ENCODE data around the gene PWP1. TPM values are rescaled to one million over a fixed set of nuclear protein-coding genes. Genes with fewer than 3 reads are reported as not detected.
"Not testable (repeated sequence)": the region's sequence is repeated elsewhere in the genome, so short reads cannot be mapped to it uniquely, and the experiment has no call there.

The PWP1 gene
- total and polyA plus RNA-seq, 2 donors (not counting 1 experiment from before 2014, with no cell fraction given) = 51.2 to 63.5 TPM

GRCh38 chr12:107704041-107704440 lies 18.4 kb downstream of the PWP1 start:
- H4K20me1 ChIP-seq (ENCODE audit: control insufficient read depth, insufficient read depth, low read length, poor library complexity, severe bottlenecking) = peaks cover 5% of the 10 kb centered on the region
- no peak overlapping the region for H3K4me3 Mint-ChIP-seq
- DNase-seq (no peak), ATAC-seq (ENCODE audit: low read depth) (no peak)
- ChIA-PET CTCF (no interaction called here), POLR2A (no interaction called here)
- H3K27me3 Mint-ChIP-seq = no peaks in the 10 kb centered on the region
- H3K9me3 Mint-ChIP-seq (ENCODE audit: insufficient read depth) = peaks cover 4% of the 10 kb centered on the region
- H3K36me3 ChIP-seq (replicated peaks in 1 of 2; ENCODE audit: control extremely low read depth in 1 of 2, control insufficient read depth in 1 of 2, extremely low read depth in 1 of 2, insufficient read depth in 2 of 2, low read length in 1 of 2) = peaks cover 29 to 77% of the 10 kb centered on the region in 2 experiments
- no peak overlapping the region for H2AFZ ChIP-seq (ENCODE audit: insufficient read depth, low read depth, low read length, poor library complexity, severe bottlenecking)
- no peak for TF ChIP-seq CTCF (IDR thresholded peaks at IDR 0.05)
- intact Hi-C loops (cut with micrococcal nuclease) = no loop called here
- H3K27ac ChIP-seq (ENCODE audit: low read length in 2 of 2) = peak overlapping the region; percentile 67 to 74
- peak overlapping the region; percentile 47 for H3K27ac Mint-ChIP-seq
- H3K79me2 ChIP-seq (ENCODE audit: control insufficient read depth, insufficient read depth, low read length) = no peaks in the 10 kb centered on the region
- H3K27me3 ChIP-seq (replicated peaks in 1 of 4; ENCODE audit: control extremely low read depth in 1 of 4, control insufficient read depth in 3 of 4, insufficient read depth in 4 of 4, low read length in 3 of 4) = no peaks in the 10 kb centered on the region
- no peak overlapping the region for H3K9ac ChIP-seq (ENCODE audit: low read length)
- peaks cover 4 to 10% (median 4%) of the 10 kb centered on the region in 3 donors for H3K9me3 ChIP-seq (ENCODE audit: control extremely low read depth in 1 of 3, control insufficient read depth in 2 of 3, insufficient read depth in 1 of 3, low read length in 2 of 3)
- H3K4me1 Mint-ChIP-seq = peaks cover 28% of the 10 kb centered on the region
- 81% methylated on average over 3 of the region's 5 CpGs for WGBS (ENCODE audit: insufficient coverage)
- H3K4me2 ChIP-seq (replicated peaks; ENCODE audit: low read depth, low read length, poor library complexity, severe bottlenecking) = no peak overlapping the region
- H3K4me1 ChIP-seq (ENCODE audit: control insufficient read depth in 2 of 2, insufficient read depth in 2 of 2, low read length in 2 of 2) = peaks cover 11 to 19% of the 10 kb centered on the region in 2 donors
- no peak overlapping the region for H3K4me3 ChIP-seq (ENCODE audit: control extremely low read depth in 1 of 5, extremely low read depth in 1 of 5, insufficient read depth in 1 of 5, low read depth in 2 of 5, low read length in 4 of 5)

GRCh38 chr12:107705522-107705921 lies 19.9 kb downstream of the PWP1 start:
- H2AFZ ChIP-seq (ENCODE audit: insufficient read depth, low read depth, low read length, poor library complexity, severe bottlenecking); H3K4me2 ChIP-seq (replicated peaks; ENCODE audit: low read depth, low read length, poor library complexity, severe bottlenecking); H3K4me3 Mint-ChIP-seq; H3K27me3 ChIP-seq (replicated peaks in 1 of 4; ENCODE audit: control extremely low read depth in 1 of 4, control insufficient read depth in 3 of 4, insufficient read depth in 4 of 4, low read length in 3 of 4); H4K20me1 ChIP-seq (ENCODE audit: control insufficient read depth, insufficient read depth, low read length, poor library complexity, severe bottlenecking); H3K79me2 ChIP-seq (ENCODE audit: control insufficient read depth, insufficient read depth, low read length); ATAC-seq (ENCODE audit: low read depth); H3K27me3 Mint-ChIP-seq; DNase-seq; H3K9me3 Mint-ChIP-seq (ENCODE audit: insufficient read depth); CTCF ChIA-PET; H3K27ac Mint-ChIP-seq; H3K9ac ChIP-seq (ENCODE audit: low read length); H3K27ac ChIP-seq (ENCODE audit: low read length in 2 of 2); intact Hi-C loops (cut with micrococcal nuclease); H3K4me3 ChIP-seq (ENCODE audit: control extremely low read depth in 1 of 5, extremely low read depth in 1 of 5, insufficient read depth in 1 of 5, low read depth in 2 of 5, low read length in 4 of 5): not testable (repeated sequence)
- POLR2A ChIA-PET = interaction anchor here (0.8 kb wide), 2 partner anchors 26 to 33 kb away, joined by 3 read pairs; no protein-coding TSS in a partner anchor
- H3K4me1 Mint-ChIP-seq = peaks cover 30% of the 10 kb centered on the region
- H3K9me3 ChIP-seq (ENCODE audit: control extremely low read depth in 1 of 3, control insufficient read depth in 2 of 3, insufficient read depth in 1 of 3, low read length in 2 of 3) = peaks cover 0 to 10% (median 4%) of the 10 kb centered on the region in 3 donors
- peaks cover 11 to 19% of the 10 kb centered on the region in 2 donors for H3K4me1 ChIP-seq (ENCODE audit: control insufficient read depth in 2 of 2, insufficient read depth in 2 of 2, low read length in 2 of 2)
- peaks cover 21 to 77% of the 10 kb centered on the region in 2 experiments for H3K36me3 ChIP-seq (replicated peaks in 1 of 2; ENCODE audit: control extremely low read depth in 1 of 2, control insufficient read depth in 1 of 2, extremely low read depth in 1 of 2, insufficient read depth in 2 of 2, low read length in 1 of 2)
- no CpG with 5 or more reads among the region's 5 CpGs for WGBS (ENCODE audit: insufficient coverage)
